Thyroid gland (tissue), 4 donors: Measurements from ENCODE around the gene GATB.

ENCODE experiments used
- POLR2A ChIP-seq, 2 donors: fragments of 450-650 bp; IDR thresholded peaks; one replicate each; pipeline ENCODE4 v1.6.1; 2017; ENCODE audit warnings: antibody characterized with exemption in 2 of 2, mild to moderate bottlenecking in 2 of 2, moderate library complexity in 1 of 2
- TF ChIP-seq, protein P1 (sequence below), 6 experiments: fragments of 200-600 bp in 3 of 6; fragments of 450-650 bp in 3 of 6; sonication (generic) in 3 of 6; IDR thresholded peaks; one replicate each; pipeline ENCODE4 v1.5.1; 2016 to 2019; ENCODE audit warnings: antibody characterized with exemption in 6 of 6, mild to moderate bottlenecking in 2 of 6, inconsistent platforms in 1 of 6, moderate library complexity in 1 of 6

DNA sequence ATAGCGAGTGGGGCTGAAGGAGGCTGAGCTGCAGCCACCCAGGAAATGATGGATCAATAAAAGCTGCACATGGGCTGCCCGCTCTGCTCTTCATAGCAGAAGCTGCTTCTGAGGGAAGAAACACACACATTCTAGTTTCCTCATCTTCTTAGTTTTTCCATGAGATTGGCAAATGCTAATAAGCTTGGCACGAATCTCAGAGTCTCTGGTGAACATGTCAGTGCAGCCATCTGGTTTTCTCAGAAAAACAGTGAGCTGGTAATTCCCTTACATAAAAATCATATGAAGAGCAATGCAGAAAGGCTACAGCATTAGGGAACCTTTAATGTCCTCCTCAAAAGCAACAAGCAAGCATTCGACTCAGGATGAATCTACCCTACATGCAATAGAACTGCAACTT lies 69.9 kb downstream of the GATB start:
- no peak for TF ChIP-seq POLR2A (IDR thresholded peaks at IDR 0.05)
- TF ChIP-seq, protein P1, sequence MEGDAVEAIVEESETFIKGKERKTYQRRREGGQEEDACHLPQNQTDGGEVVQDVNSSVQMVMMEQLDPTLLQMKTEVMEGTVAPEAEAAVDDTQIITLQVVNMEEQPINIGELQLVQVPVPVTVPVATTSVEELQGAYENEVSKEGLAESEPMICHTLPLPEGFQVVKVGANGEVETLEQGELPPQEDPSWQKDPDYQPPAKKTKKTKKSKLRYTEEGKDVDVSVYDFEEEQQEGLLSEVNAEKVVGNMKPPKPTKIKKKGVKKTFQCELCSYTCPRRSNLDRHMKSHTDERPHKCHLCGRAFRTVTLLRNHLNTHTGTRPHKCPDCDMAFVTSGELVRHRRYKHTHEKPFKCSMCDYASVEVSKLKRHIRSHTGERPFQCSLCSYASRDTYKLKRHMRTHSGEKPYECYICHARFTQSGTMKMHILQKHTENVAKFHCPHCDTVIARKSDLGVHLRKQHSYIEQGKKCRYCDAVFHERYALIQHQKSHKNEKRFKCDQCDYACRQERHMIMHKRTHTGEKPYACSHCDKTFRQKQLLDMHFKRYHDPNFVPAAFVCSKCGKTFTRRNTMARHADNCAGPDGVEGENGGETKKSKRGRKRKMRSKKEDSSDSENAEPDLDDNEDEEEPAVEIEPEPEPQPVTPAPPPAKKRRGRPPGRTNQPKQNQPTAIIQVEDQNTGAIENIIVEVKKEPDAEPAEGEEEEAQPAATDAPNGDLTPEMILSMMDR (IDR thresholded peaks at IDR 0.05): no peak
